ENCODE results near the gene CEMIP2.

DNA sequence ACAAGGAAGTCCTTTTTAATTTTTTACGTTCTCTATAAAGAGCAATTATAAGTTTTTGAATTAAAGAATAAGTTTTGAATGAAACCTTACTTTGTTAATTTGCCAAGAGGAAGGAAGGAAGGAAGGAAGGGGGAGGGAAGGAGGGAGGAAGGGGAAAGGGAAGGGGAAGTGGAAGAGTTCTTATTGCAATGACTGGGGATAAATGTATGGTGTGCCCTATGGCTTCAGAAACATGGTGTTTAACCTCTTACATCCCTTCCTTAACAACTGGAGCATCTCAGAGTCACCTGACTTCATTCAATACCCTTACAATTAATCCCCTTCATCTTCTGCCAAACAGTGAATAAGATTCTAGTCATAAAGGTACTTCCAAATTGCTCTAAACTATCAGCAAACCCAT, 16.0 kb downstream of the CEMIP2 start:
- TF ChIP-seq, protein P1, sequence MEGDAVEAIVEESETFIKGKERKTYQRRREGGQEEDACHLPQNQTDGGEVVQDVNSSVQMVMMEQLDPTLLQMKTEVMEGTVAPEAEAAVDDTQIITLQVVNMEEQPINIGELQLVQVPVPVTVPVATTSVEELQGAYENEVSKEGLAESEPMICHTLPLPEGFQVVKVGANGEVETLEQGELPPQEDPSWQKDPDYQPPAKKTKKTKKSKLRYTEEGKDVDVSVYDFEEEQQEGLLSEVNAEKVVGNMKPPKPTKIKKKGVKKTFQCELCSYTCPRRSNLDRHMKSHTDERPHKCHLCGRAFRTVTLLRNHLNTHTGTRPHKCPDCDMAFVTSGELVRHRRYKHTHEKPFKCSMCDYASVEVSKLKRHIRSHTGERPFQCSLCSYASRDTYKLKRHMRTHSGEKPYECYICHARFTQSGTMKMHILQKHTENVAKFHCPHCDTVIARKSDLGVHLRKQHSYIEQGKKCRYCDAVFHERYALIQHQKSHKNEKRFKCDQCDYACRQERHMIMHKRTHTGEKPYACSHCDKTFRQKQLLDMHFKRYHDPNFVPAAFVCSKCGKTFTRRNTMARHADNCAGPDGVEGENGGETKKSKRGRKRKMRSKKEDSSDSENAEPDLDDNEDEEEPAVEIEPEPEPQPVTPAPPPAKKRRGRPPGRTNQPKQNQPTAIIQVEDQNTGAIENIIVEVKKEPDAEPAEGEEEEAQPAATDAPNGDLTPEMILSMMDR (IDR thresholded peaks at IDR 0.05), result no peak
- TF ChIP-seq POLR2A (IDR thresholded peaks at IDR 0.05), result no peak

Data from ovary (tissue), 3 donors.